C4-2B (cell line): ENCODE data around the gene MPHOSPH9.

ENCODE experiments used
- CTCF ChIP-seq: fragments of 450-650 bp; conservative IDR thresholded peaks from 2 replicates; pipeline ENCODE4 v1.5.1; 2017; ENCODE audit warnings: mild to moderate bottlenecking
- ZFX ChIP-seq: fragments of 450-650 bp; IDR thresholded peaks from 2 replicates; pipeline ENCODE4 v1.6.1; 2017

- no peak for TF ChIP-seq CTCF
- TF ChIP-seq ZFX = no peak
These were observed 81.2 kb downstream of the MPHOSPH9 start for GRCh38 chr12:123151457-123152454.
